PFSK-1 (cell line): ENCODE data around the gene AGO1.

ENCODE experiments used
- FOXP2 ChIP-seq: optimal IDR thresholded peaks from 2 replicates; pipeline ENCODE3; 2011; ENCODE audit warnings: borderline replicate concordance, control low read depth, inconsistent platforms; ENCODE audit not compliant: insufficient read depth; ENCODE audit errors: extremely low read length, extremely low read depth
- POLR2AphosphoS5 ChIP-seq: IDR thresholded peaks from 2 replicates; pipeline ENCODE4 v1.6.1; 2012; ENCODE audit warnings: low read depth, mild to moderate bottlenecking, control low read depth, low read length, moderate library complexity
- SIN3A ChIP-seq: IDR thresholded peaks from 2 replicates; pipeline ENCODE4 v1.6.1; 2012; ENCODE audit warnings: mild to moderate bottlenecking, low read length, moderate library complexity, borderline replicate concordance; ENCODE audit not compliant: insufficient read depth
- TAF1 ChIP-seq: IDR thresholded peaks from 2 replicates; pipeline ENCODE4 v1.6.1; 2012; ENCODE audit warnings: low read length, control low read depth, borderline replicate concordance; ENCODE audit not compliant: insufficient read depth
- TF ChIP-seq, protein P1 (sequence below), 2 experiments: IDR thresholded peaks; 2 replicates each; pipeline versions ENCODE4 v1.6.1 to v1.8.0; 2011 to 2012; ENCODE audit warnings: low read depth in 2 of 2, low read length in 2 of 2, control low read depth in 1 of 2, inconsistent platforms in 1 of 2, mild to moderate bottlenecking in 1 of 2, moderate library complexity in 1 of 2; ENCODE audit not compliant: insufficient read depth in 1 of 2

DNA sequence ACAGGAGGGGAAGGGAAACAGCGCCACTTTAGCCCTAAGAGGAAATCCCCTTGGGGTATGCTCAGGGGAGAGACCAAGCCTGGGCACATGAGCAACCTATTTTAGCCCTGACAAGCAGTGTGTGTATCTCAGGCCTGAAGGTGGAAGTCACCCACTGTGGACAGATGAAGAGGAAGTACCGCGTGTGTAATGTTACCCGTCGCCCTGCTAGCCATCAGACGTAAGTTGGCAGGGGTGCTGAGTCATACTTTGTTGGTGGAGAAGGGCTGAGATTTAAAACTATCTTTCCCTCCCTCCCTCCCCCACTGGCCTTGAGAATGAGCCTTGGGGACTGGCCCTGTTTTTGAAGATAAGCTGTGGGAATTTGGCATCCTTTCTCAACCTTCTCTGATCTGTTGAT lies 11.2 kb downstream of the AGO1 start:
- TF ChIP-seq TAF1: no peak
- no peak for TF ChIP-seq SIN3A
- TF ChIP-seq, protein P1, sequence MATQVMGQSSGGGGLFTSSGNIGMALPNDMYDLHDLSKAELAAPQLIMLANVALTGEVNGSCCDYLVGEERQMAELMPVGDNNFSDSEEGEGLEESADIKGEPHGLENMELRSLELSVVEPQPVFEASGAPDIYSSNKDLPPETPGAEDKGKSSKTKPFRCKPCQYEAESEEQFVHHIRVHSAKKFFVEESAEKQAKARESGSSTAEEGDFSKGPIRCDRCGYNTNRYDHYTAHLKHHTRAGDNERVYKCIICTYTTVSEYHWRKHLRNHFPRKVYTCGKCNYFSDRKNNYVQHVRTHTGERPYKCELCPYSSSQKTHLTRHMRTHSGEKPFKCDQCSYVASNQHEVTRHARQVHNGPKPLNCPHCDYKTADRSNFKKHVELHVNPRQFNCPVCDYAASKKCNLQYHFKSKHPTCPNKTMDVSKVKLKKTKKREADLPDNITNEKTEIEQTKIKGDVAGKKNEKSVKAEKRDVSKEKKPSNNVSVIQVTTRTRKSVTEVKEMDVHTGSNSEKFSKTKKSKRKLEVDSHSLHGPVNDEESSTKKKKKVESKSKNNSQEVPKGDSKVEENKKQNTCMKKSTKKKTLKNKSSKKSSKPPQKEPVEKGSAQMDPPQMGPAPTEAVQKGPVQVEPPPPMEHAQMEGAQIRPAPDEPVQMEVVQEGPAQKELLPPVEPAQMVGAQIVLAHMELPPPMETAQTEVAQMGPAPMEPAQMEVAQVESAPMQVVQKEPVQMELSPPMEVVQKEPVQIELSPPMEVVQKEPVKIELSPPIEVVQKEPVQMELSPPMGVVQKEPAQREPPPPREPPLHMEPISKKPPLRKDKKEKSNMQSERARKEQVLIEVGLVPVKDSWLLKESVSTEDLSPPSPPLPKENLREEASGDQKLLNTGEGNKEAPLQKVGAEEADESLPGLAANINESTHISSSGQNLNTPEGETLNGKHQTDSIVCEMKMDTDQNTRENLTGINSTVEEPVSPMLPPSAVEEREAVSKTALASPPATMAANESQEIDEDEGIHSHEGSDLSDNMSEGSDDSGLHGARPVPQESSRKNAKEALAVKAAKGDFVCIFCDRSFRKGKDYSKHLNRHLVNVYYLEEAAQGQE (IDR thresholded peaks at IDR 0.05; ENCODE audit: insufficient read depth in 1 of 2, low read depth in 2 of 2, low read length in 2 of 2): no peak
- no peak for TF ChIP-seq POLR2AphosphoS5
- TF ChIP-seq FOXP2: no peak
